Liver (tissue), 3 donors: ENCODE data around the gene DNAJB11.

Source experiments
- GABPA ChIP-seq, 2 donors: IDR thresholded peaks in 1 of 2; conservative IDR thresholded peaks in 1 of 2; 2 replicates each; pipeline ENCODE4 v1.6.1; 2016; ENCODE audit warnings: antibody characterized with exemption in 2 of 2, mild to moderate bottlenecking in 1 of 2, moderate library complexity in 1 of 2
- HNF4A ChIP-seq, 2 donors: conservative IDR thresholded peaks; 2 replicates each; pipeline ENCODE4 v1.6.1; 2016; ENCODE audit warnings: antibody characterized with exemption in 2 of 2, mild to moderate bottlenecking in 2 of 2
- JUND ChIP-seq, 2 donors: IDR thresholded peaks; 2 replicates each; pipeline ENCODE4 v1.6.1; 2016; ENCODE audit warnings: antibody characterized with exemption in 2 of 2
- RXRA ChIP-seq, 2 donors: IDR thresholded peaks; 2 replicates each; pipeline ENCODE4 v1.6.1; 2017 to 2018; ENCODE audit warnings: antibody characterized with exemption in 2 of 2, mild to moderate bottlenecking in 1 of 2
- SP1 ChIP-seq: IDR thresholded peaks from 2 replicates; pipeline ENCODE4 v1.6.1; 2018; ENCODE audit warnings: antibody characterized with exemption, mild to moderate bottlenecking
- TAF1 ChIP-seq: conservative IDR thresholded peaks from 2 replicates; pipeline ENCODE4 v1.6.1; 2016; ENCODE audit warnings: antibody characterized with exemption, mild to moderate bottlenecking
- YY1 ChIP-seq: IDR thresholded peaks from 2 replicates; pipeline ENCODE4 v1.6.1; 2016; ENCODE audit warnings: antibody characterized with exemption, mild to moderate bottlenecking
- ZBTB33 ChIP-seq: IDR thresholded peaks from 2 replicates; pipeline ENCODE4 v1.6.1; 2016; ENCODE audit warnings: antibody characterized with exemption
- TF ChIP-seq, protein P1 (sequence below): fragments of 150-350 bp; IDR thresholded peaks from 2 replicates; pipeline ENCODE4 v1.5.1; 2017; ENCODE audit warnings: improper control_type of control experiment, low read depth, low read length; ENCODE audit not compliant: missing input control
- TF ChIP-seq, protein P2 (sequence below): IDR thresholded peaks from 2 replicates; pipeline ENCODE4 v1.6.1; 2016; ENCODE audit warnings: antibody characterized with exemption
- donor health status: healthy.
- donor health status: healthy.

- TF ChIP-seq, protein P1, sequence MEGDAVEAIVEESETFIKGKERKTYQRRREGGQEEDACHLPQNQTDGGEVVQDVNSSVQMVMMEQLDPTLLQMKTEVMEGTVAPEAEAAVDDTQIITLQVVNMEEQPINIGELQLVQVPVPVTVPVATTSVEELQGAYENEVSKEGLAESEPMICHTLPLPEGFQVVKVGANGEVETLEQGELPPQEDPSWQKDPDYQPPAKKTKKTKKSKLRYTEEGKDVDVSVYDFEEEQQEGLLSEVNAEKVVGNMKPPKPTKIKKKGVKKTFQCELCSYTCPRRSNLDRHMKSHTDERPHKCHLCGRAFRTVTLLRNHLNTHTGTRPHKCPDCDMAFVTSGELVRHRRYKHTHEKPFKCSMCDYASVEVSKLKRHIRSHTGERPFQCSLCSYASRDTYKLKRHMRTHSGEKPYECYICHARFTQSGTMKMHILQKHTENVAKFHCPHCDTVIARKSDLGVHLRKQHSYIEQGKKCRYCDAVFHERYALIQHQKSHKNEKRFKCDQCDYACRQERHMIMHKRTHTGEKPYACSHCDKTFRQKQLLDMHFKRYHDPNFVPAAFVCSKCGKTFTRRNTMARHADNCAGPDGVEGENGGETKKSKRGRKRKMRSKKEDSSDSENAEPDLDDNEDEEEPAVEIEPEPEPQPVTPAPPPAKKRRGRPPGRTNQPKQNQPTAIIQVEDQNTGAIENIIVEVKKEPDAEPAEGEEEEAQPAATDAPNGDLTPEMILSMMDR: peak; percentile 79
- TF ChIP-seq YY1 (no peak), JUND (IDR thresholded peaks at IDR 0.05) (peak in 1 of 2 donors; percentile 59), TAF1 (no peak), RXRA (IDR thresholded peaks at IDR 0.05) (no peak), HNF4A (conservative IDR thresholded peaks at IDR 0.05) (no peak), SP1 (no peak), ZBTB33 (no peak), GABPA (IDR thresholded peaks at IDR 0.05 in 1 of 2, conservative IDR thresholded peaks at IDR 0.05 in 1 of 2) (no peak)
- TF ChIP-seq, protein P2, sequence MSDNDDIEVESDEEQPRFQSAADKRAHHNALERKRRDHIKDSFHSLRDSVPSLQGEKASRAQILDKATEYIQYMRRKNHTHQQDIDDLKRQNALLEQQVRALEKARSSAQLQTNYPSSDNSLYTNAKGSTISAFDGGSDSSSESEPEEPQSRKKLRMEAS: no peak
Observed at GRCh38 chr3:186540221-186540834, 30.2 kb upstream of the DNAJB11 start.
